NT2/D1 (cell line): ENCODE results near the gene NME5.

Experiments
- SUZ12 ChIP-seq: IDR thresholded peaks from 2 replicates; pipeline ENCODE4 v1.6.1; 2011; ENCODE audit not compliant: insufficient read length, insufficient read depth; ENCODE audit errors: extremely low read depth
- YY1 ChIP-seq: IDR thresholded peaks from 2 replicates; pipeline ENCODE4 v1.6.1; 2011; ENCODE audit not compliant: insufficient read length, insufficient read depth

DNA sequence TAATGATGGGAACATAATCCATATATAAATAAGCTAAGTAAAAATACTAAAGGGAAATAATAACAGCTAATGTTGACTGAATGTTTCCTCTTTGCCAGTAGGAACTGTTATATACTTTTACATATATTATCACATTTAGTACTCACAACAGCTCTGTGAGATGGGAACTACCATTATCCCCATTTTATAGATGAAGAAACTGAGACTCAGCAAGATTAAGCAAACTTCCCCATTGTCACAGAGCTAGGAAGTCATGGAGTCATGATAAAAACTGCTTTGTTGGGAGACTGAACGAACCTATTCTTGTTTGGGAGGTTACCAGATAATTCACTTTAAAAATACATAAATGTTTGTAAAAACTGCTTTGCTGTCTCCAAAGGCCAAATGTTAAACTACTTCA, 32.0 kb downstream of the NME5 start:
- TF ChIP-seq YY1 (no peak), SUZ12 (no peak)
